Stimulated activated CD4-positive, alpha-beta T cell treated with anti-CD3 and anti-CD28 coated beads, Interleukin-15, amount 100 ng/mL, for 48 hours (primary cell): ENCODE data around the gene RPUSD2.
A peak's percentile ranks its signal among the peaks of the same experiment; 100 is the strongest.
"Not testable (repeated sequence)": the region's sequence is repeated elsewhere in the genome, so short reads cannot be mapped to it uniquely, and the experiment has no call there.

ENCODE experiments used
- DNase-seq, 2 donors: peaks; one replicate each; pipeline ENCODE4 v3.0.0-alpha.2; 2020; ENCODE audit warnings: low read depth in 2 of 2

RPUSD2 gene

GRCh38 chr15:40565333-40566238 is 3.5 kb upstream of the RPUSD2 start:
- DNase-seq, result no peak

- DNase-seq, result no peak
These were observed 2.0 kb upstream of the RPUSD2 start for GRCh38 chr15:40567111-40567510.

DNA sequence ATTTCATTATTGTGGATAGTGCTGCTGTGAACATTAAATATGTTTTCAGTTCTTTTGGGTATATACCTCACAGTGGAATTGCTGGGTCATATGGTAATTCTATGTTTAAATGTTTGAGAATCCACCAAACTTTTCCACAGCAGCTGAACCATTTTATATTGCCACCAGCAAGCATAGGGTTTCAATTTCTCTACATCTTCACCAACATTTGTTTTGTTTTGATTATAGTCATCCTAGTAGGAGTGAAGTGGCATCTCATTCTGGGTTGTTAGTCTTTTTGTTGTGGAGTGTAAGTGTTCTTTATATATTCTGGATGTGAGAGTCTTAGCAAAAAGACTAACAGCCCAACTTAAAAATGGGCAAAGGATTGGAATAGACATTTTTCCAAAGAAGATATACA is 6.0 kb downstream of the RPUSD2 start:
- no peak for DNase-seq

DNA sequence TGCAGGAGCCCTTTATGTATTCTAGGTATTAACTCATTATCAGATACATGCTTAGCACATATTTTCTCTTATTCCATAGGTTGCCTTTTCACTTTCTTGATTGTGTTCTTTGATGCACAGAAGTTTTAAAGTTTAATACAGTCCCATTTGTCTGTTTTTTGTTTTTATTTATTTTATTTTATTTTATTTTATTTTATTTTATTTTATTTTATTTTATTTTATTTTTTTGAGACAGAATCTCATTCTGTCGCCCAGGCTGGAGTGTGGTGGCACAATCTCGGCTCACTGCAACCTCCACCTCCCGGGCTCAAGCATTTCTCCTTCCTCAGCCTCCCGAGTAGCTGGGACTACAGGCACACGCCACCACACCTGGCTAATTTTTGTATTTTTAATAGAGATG is 7.8 kb downstream of the RPUSD2 start:
- DNase-seq, result not testable (repeated sequence)

DNA sequence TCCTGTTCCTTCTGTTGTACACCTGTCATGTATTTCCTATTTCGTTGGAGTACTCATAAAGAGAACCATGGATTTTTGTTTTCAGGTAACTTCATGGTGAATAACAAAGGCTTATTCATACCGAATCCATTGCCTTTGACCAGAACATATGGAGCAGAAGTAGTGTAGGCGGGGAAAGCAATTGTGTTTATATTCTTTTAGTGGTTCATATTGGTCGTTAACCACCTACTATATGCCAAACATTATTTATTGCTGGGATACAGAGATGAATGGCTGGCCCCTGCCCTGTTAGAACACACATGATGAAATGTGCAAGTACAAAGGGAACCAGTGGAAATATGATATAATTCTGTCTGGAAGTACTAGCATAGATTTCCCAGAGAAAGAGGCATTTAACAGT is 9.8 kb downstream of the RPUSD2 start:
- DNase-seq, result no peak

GRCh38 chr15:40581796-40582195 is 12.7 kb downstream of the RPUSD2 start:
- not testable (repeated sequence) for DNase-seq

DNA sequence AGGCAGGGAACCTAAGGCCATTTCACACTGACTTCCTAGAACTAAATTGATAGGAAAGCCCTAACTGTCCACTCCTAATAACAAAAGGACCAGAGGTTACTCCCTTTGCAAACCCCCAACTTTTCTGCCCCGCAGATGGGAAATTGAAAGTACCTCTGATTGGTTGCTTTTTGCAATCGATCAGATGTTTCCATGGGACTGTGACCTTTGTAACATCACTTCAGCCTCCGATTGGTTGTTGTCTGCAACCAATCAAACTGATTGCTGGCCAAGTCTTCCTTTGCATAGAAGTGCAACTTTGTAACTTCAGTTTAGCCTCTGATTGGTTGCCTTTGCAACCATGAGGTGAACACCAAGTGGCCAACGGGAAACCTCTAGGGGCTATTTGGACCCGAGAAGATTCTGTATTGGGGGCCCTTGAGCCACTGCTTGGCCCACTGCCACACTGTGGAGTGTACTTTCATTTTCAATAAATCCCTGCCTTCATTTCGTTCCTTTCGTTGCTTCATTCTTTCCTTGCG is 13.7 kb downstream of the RPUSD2 start:
- DNase-seq, result no peak

DNA sequence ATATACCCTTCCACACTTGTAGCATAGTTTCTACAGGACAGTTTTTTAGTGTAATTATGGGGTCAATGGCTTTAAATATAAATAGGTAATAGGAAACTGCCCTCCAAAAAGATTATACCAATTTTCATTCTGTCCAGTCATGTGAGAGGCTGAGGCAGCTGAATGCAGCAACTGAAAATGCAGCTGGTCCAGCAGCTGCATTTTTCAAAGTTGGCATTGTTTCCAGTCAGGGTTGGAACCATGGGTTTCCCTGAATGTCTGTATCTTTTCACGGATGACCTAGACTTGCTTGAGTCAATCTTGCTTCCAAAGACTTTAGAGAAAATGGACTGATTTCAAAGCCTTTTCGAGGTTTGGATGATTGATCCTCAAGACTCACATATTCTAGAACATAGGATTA is 15.1 kb downstream of the RPUSD2 start:
- no peak for DNase-seq

DNA sequence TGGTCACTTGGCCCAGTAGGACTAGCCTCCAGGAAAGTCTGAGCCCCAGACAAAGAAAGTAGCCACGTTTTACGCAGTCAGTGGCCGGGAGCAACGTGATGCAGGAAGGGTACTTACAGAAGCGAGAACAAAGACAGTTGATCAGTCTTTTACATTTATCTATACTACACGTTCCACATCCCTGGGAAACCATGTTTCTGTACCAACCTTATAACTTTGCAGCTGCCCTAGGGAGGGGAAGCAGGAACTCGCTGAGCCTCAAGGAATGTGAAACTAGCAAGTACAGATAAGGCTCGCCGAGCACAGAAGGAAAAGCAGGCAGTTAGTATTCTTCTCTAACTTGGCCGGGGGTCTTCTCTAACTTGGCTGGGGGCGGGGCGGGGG is 21.6 kb downstream of the RPUSD2 start:
- no peak for DNase-seq

- DNase-seq, result no peak
These were observed 22.3 kb downstream of the RPUSD2 start for GRCh38 chr15:40591389-40591788.

DNA sequence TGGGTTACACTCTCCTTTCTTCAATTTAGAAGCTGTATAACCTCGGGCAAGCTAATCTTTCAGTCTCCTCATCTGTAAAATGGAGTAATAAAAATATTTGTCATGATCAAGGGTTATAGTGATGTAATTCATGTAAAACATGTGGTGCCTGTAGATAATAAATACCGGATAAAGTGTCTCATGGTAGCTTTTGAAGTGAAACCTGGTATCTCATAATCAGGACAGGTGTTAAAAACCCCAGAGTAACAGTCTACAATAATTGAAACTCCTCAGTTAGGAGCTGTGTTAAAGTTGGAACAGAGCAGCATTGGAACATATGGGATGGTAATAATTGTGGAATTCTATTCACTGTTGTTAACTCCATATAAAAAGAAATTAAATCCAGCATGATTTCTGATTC is 24.1 kb downstream of the RPUSD2 start:
- DNase-seq, result no peak

GRCh38 chr15:40593588-40594428 is 24.7 kb downstream of the RPUSD2 start, which contains the start of gene KNL1:
KNL1 (plus strand) TSS chr15:40594249; CDS start chr15:40602932, 8,683 bp downstream.
- DNase-seq, result peak; percentile 81 to 84

GRCh38 chr15:40594429-40594836 is 25.3 kb downstream of the RPUSD2 start:
- peak in 1 of 2 donors; percentile 30 for DNase-seq

DNA sequence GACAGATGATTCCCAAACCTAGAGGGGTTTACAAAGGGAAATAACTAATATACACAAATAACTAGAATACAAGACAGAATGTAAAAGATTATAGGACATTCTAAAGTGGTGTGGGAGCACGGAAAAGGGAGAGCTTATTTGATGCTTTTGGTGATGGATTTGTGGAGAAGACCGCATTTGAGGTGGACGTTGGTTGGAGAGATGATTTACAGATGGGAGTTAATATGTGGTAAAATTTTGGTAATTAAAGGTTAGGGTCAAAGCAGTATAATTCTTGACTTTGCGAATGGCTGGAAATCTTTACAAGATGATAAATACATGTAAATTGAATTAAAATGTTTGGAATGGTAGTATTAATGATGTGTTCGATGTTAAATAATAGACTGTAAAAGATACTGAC is 26.1 kb downstream of the RPUSD2 start:
- no peak for DNase-seq

DNA sequence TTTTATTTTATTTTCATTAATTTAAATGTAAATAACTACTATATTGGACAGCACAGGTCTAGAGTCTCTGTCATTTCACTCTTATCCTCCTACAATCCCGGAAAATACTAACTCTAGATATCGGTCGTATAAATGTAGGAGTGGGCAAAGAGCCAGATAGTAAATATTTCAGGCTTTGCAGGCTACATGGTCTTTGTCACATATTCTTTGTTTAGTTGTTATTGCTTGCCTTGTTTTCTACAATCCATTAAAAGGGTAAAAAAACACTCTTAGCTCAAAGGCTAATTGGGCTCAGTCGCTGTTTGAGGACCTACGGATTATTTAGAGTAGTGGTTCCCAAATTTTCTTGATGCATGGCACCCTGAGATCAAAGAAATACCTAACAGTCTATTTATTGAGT is 26.7 kb downstream of the RPUSD2 start:
- no peak for DNase-seq

GRCh38 chr15:40597024-40597423 is 27.9 kb downstream of the RPUSD2 start:
- no peak for DNase-seq

GRCh38 chr15:40598126-40598525 is 29.0 kb downstream of the RPUSD2 start:
- no peak for DNase-seq

GRCh38 chr15:40598672-40599071 is 29.6 kb downstream of the RPUSD2 start:
- DNase-seq, result no peak

GRCh38 chr15:40600956-40601355 is 31.9 kb downstream of the RPUSD2 start:
- DNase-seq, result no peak

DNA sequence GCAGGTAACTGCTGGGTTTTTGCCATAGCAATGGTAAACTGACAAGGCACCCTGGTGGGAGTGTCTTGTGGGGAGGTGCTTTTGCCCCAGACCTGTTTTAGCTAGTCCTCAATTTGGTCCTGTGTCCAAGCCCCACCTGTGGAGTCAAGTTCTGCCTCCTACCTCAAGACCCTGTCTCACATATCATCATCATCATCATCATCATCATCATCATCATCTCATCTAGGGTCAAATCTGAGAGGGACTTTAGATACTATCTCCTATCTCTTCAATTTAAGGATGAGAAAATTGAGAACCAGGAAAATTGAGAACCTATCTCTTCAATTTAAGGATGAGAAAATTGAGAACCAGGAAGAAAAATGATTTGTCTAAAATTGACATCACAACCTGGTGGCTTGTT is 34.8 kb downstream of the RPUSD2 start:
- no peak for DNase-seq

DNA sequence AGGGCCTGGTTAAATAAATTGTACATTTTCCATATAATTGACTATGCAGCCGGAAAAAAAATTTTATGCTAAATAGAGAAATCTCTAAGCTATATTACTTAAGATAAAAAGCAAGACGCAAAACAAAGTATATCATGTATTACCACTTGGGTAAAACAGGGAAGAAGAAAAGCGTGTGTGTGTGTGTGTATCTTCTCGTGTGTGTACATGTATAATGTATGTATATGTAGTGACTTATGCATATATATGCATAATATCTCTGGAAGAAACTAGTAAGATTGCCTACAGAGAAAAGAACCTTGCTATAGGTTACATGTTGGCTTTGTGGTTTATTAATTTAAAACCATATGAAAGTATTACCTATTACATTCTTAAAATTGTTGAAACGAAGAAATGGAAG is 44.0 kb downstream of the RPUSD2 start:
- no peak for DNase-seq

DNA sequence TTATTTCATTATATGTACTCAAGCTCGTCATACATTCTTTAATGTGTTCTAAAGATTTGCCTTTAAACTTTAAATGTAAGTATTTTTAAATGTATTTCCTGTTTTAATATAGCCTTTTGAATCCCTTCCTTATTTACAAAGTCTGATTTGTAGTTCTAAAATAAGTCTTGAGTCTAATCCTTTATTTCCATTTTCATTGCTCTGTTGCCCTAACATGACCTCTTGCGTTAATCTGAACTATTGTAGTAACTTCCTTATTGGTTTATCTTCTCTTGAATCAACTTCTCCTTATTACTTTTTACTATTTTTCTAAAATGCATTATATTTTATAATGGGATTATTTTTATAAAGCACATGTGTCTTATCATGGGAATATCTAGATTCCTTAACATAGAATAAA is 48.9 kb downstream of the RPUSD2 start:
- no peak for DNase-seq

DNA sequence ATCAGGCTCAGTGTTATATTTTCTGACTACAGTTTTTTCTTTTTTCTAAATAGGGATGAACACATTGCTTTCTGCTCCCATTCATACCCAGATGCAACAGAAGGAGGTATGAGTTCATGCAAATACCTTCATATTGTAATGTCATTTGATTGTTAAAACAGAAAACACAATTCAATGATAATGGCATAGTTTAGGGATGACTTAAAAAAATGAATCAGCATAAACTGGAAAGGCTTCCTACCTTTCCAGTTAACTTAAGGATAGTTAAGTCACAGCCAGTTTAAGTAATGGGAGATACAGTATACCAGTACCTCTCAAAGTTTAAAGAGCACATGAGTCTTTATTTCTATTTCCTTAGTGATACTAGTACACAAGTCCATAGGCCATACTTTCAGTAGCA is 49.8 kb downstream of the RPUSD2 start:
- no peak for DNase-seq
